HG03442 (cell line): ENCODE results near the gene GNA12.
"Not testable (repeated sequence)": the region's sequence is repeated elsewhere in the genome, so short reads cannot be mapped to it uniquely, and the experiment has no call there.

ENCODE experiments used
- ATAC-seq: cut with Tn5 transposase; IDR thresholded peaks from one replicate; pipeline ENCODE4 v1.9.1; 2021; ENCODE audit warnings: mild to moderate bottlenecking, moderate library complexity; ENCODE audit not compliant: unreplicated experiment

GNA12 gene

GRCh38 chr7:2732388-2732787, 111.7 kb downstream of the GNA12 start:
- no peak for ATAC-seq

GRCh38 chr7:2730846-2731770, 113.0 kb downstream of the GNA12 start:
- no peak for ATAC-seq

GRCh38 chr7:2729893-2730716, 114.0 kb downstream of the GNA12 start:
- no peak for ATAC-seq

- no peak for ATAC-seq
Observed at GRCh38 chr7:2729031-2729892, 114.8 kb downstream of the GNA12 start.

GRCh38 chr7:2728316-2729030, 115.6 kb downstream of the GNA12 start:
- no peak for ATAC-seq

GRCh38 chr7:2727206-2727605, 116.9 kb downstream of the GNA12 start:
- ATAC-seq, result not testable (repeated sequence)

GRCh38 chr7:2726316-2727018, 117.6 kb downstream of the GNA12 start:
- no peak for ATAC-seq

GRCh38 chr7:2725178-2726105, 118.7 kb downstream of the GNA12 start:
- no peak for ATAC-seq

- ATAC-seq, result no peak
Observed at GRCh38 chr7:2724453-2725177, 119.5 kb downstream of the GNA12 start.

GRCh38 chr7:2724036-2724435, 120.1 kb downstream of the GNA12 start:
- not testable (repeated sequence) for ATAC-seq

- no peak for ATAC-seq
Observed at GRCh38 chr7:2723138-2723850, 120.8 kb downstream of the GNA12 start.

GRCh38 chr7:2722591-2722990, 121.5 kb downstream of the GNA12 start:
- no peak for ATAC-seq

GRCh38 chr7:2721842-2722241, 122.3 kb downstream of the GNA12 start:
- no peak for ATAC-seq

GRCh38 chr7:2720024-2720423, 124.1 kb downstream of the GNA12 start:
- ATAC-seq, result no peak

GRCh38 chr7:2719007-2719406, 125.1 kb downstream of the GNA12 start:
- ATAC-seq, result no peak

GRCh38 chr7:2718296-2718965, 125.7 kb downstream of the GNA12 start:
- no peak for ATAC-seq
